Spleen (tissue), 11 donors: ENCODE results near the gene FAM83C. TPM values are rescaled to one million over a fixed set of nuclear protein-coding genes. Genes with fewer than 3 reads are reported as not detected.

Source experiments
- DNase-seq: peaks from one replicate; pipeline ENCODE4 v3.0.0-alpha.2; 2020
- H3K27ac ChIP-seq, 8 donors: fragments of 200-600 bp; sonication (generic) in 7 of 8; 1 replicate in 4 of 8; 2 replicates in 4 of 8; pipeline versions ENCODE4 v1.5.0 to v1.8.0; 2016 to 2021; ENCODE audit warnings: inconsistent platforms in 4 of 8, mild to moderate bottlenecking in 4 of 8, moderate library complexity in 1 of 8
- H3K27me3 ChIP-seq, 7 donors: fragments of 200-600 bp; sonication (generic) in 6 of 7; replicated peaks in 1 of 7; 1 replicate in 4 of 7; 2 replicates in 3 of 7; pipeline versions ENCODE4 v1.5.0 to v1.8.0; 2016 to 2021; ENCODE audit warnings: inconsistent platforms in 3 of 7, mild to moderate bottlenecking in 1 of 7
- H3K36me3 ChIP-seq, 6 donors: fragments of 200-600 bp; sonication (generic) in 5 of 6; 1 replicate in 4 of 6; 2 replicates in 2 of 6; pipeline versions ENCODE4 v1.5.0 to v1.8.0; 2016 to 2021; ENCODE audit warnings: inconsistent platforms in 2 of 6
- H3K4me1 ChIP-seq, 6 donors: fragments of 200-600 bp; sonication (generic) in 5 of 6; 1 replicate in 3 of 6; 2 replicates in 3 of 6; pipeline versions ENCODE4 v1.5.0 to v1.8.0; 2016 to 2021; ENCODE audit warnings: inconsistent platforms in 3 of 6
- H3K4me3 ChIP-seq, 8 donors: fragments of 200-600 bp; sonication (generic) in 7 of 8; 1 replicate in 4 of 8; 2 replicates in 4 of 8; pipeline versions ENCODE4 v1.5.0 to v1.8.0; 2016 to 2021; ENCODE audit warnings: inconsistent platforms in 4 of 8, mild to moderate bottlenecking in 4 of 8, moderate library complexity in 2 of 8
- H3K9me3 ChIP-seq, 8 donors: fragments of 200-600 bp; sonication (generic) in 7 of 8; 1 replicate in 4 of 8; 2 replicates in 4 of 8; pipeline versions ENCODE4 v1.5.0 to v1.8.0; 2016 to 2021; ENCODE audit warnings: inconsistent platforms in 4 of 8
- CTCF ChIP-seq, 11 experiments: fragments of 200-600 bp in 7 of 11; fragments of 450-650 bp in 4 of 11; sonication (generic) in 4 of 11; IDR thresholded peaks in 8 of 11; conservative IDR thresholded peaks in 3 of 11; 1 replicate in 7 of 11; 2 replicates in 4 of 11; pipeline versions ENCODE4 v1.4.0 to v1.8.0; 2016 to 2021; ENCODE audit warnings: antibody characterized with exemption in 11 of 11, inconsistent platforms in 4 of 11, mild to moderate bottlenecking in 1 of 11
- POLR2A ChIP-seq, 3 donors: fragments of 450-650 bp; IDR thresholded peaks; one replicate each; pipeline ENCODE4 v1.5.1; 2017; ENCODE audit warnings: antibody characterized with exemption in 3 of 3, mild to moderate bottlenecking in 1 of 3
- POLR2AphosphoS5 ChIP-seq, 3 donors: sonication (generic); formaldehyde crosslinking; IDR thresholded peaks; one replicate each; pipeline ENCODE4 v1.5.1; 2017; ENCODE audit warnings: antibody characterized with exemption in 3 of 3
- WGBS, 5 donors: extraction: QIAGEN DNeasy Blood & Tissue Kit in 3 of 5; methylation state at CpG; one replicate each; pipeline versions ENCODE4 v1.1.5 to v1.1.7; 2013 to 2018; 5-methylcytosine and 5-hydroxymethylcytosine counted together
- intact Hi-C: fragments of 100-400 bp; cut with DNase I; formaldehyde crosslinking; loops from one replicate; pipeline ENCODE4 v1.15.0; 2023; ENCODE audit warnings: low total_unique reads
- polyA plus RNA-seq, 3 donors: library from polyadenylated mRNA; stranded (reverse); fragments of 200-250 nt; gene quantifications; one replicate each; pipeline ENCODE4 v1.2.1, GENCODE V29; 2013
- total RNA-seq, 7 donors: library from RNA; depleted of rRNA in 3 of 7; stranded (reverse); fragments of >200 nt in 3 of 7; fragmentation: NEBNext Ultra II Directional in 4 of 7; extraction: Animal tissue kit (Norgen Biotek cat#: 25700) in 4 of 7; gene quantifications; one replicate each; pipeline versions ENCODE4 v1.1.0 to v1.2.1, GENCODE V29; 2016 to 2021
- donor health status: healthy with polysubstance abuse.
- donor health status: DM: no; HTN: no; CAD: no; lungs with moderate emphysema.
- donor health status: DM: no; HTN: no; CAD: no.
- donor health status: Bipolar disorder and iron deficiency.
- donor health status: healthy.
- donor health status: DM: no; HTN: no; CAD: no.
- donor health status: DM: yes; HTN: yes; CAD: no.

Gene FAM83C
- total and polyA plus RNA-seq, 10 donors, result not detected

GRCh38 chr20:35303382-35303734 lies 11.1 kb upstream of the FAM83C start:
- DNase-seq, result no peak
- 71 to 86% (median 80%) methylated on average over 11 of the region's 11 CpGs for WGBS, 5 donors
- Histone ChIP-seq H3K4me3 (no peak overlapping the region), H3K27me3 (no peaks in the 10 kb centered on the region), H3K27ac (no peak overlapping the region), H3K36me3 (peaks cover 0 to 45% (median 4%) of the 10 kb centered on the region in 6 donors), H3K4me1 (peaks cover 0 to 13% (median 7%) of the 10 kb centered on the region in 6 donors), H3K9me3 (no peaks in the 10 kb centered on the region)
- intact Hi-C loops, result loop anchor here (5.0 kb wide), 1 partner anchor 144 kb away; no protein-coding TSS in a partner anchor
- TF ChIP-seq CTCF (IDR thresholded peaks at IDR 0.05 in 8 of 11, conservative IDR thresholded peaks at IDR 0.05 in 3 of 11), result no peak
- no peak for TF ChIP-seq POLR2A (IDR thresholded peaks at IDR 0.05)
- no peak for TF ChIP-seq POLR2AphosphoS5 (IDR thresholded peaks at IDR 0.05)

DNA sequence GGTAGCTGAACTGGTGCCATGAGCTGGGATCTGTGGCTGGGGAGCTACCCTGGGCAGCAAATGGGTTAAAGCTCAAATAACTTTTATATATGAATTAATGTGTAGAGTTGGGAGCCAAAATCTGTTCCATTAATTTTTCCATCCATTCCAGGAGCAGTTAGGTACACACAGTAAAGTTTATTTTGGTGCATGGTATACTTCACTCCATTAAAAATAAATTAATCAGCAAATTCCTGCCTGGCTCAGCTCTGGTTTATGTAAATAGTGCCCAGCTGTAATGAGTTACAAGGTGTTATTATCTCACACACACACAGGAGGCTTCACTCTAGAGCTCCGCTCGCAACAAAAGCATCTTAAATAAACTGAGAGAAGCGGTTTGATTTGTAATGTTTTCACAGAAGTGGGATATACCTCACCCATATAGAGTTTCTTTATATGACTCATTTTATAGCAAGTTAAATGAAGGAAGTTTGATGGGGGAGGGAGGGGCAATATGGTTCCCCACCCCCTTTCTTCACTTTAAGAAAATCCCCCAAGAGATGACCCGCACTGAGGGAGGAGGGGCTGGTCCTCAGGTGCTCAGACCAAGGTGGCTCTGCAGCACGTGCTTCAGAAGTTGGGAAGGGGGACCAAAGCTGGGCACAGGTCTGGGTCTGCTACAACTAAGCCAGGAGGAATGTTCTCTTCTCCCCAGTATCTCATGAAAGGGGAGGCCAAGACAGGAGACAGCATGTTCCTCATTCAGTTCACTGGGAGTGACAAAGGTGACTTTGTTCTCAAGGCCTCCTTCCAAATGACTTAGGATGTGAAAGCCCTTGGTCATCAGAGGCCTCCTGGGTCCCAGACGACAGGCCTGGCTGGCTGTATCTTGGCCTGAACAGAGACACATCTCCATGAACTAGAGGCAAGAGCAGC lies 10.5 kb upstream of the FAM83C start:
- H3K4me1 ChIP-seq, result peaks cover 0 to 13% (median 7%) of the 10 kb centered on the region in 6 donors
- H3K27me3 ChIP-seq, result no peaks in the 10 kb centered on the region
- no peaks in the 10 kb centered on the region for H3K9me3 ChIP-seq
- no peak overlapping the region for H3K27ac ChIP-seq
- TF ChIP-seq CTCF (IDR thresholded peaks at IDR 0.05 in 8 of 11, conservative IDR thresholded peaks at IDR 0.05 in 3 of 11), result no peak
- TF ChIP-seq POLR2A (IDR thresholded peaks at IDR 0.05), result no peak
- no peak for TF ChIP-seq POLR2AphosphoS5 (IDR thresholded peaks at IDR 0.05)
- intact Hi-C loops, result loop anchor here (5.0 kb wide), 1 partner anchor 145 kb away; no protein-coding TSS in a partner anchor
- WGBS, 5 donors, result 86 to 94% (median 90%) methylated on average over 6 of the region's 6 CpGs
- peaks cover 0 to 40% (median 4%) of the 10 kb centered on the region in 6 donors for H3K36me3 ChIP-seq
- H3K4me3 ChIP-seq, result no peak overlapping the region
- DNase-seq, result no peak

GRCh38 chr20:35301426-35301825 lies 9.2 kb upstream of the FAM83C start:
- TF ChIP-seq POLR2AphosphoS5 (IDR thresholded peaks at IDR 0.05) (no peak), POLR2A (IDR thresholded peaks at IDR 0.05) (no peak)
- 86 to 95% (median 92%) methylated on average over 2 of the region's 2 CpGs for WGBS, 5 donors
- Histone ChIP-seq H3K27me3 (peaks cover 0 to 8% (median 0%) of the 10 kb centered on the region in 7 donors), H3K4me1 (peaks cover 0 to 10% (median 7%) of the 10 kb centered on the region in 6 donors), H3K36me3 (peaks cover 0 to 35% (median 3%) of the 10 kb centered on the region in 6 donors), H3K27ac (no peak overlapping the region), H3K9me3 (no peaks in the 10 kb centered on the region), H3K4me3 (no peak overlapping the region)
- intact Hi-C loops, result loop anchor here (5.0 kb wide), 1 partner anchor 146 kb away; no protein-coding TSS in a partner anchor
- no peak for DNase-seq

- no peak overlapping the region for H3K4me3 ChIP-seq
- H3K9me3 ChIP-seq, result no peaks in the 10 kb centered on the region
- no peak overlapping the region for H3K27ac ChIP-seq
- peaks cover 3 to 16% (median 7%) of the 10 kb centered on the region in 6 donors for H3K4me1 ChIP-seq
- H3K27me3 ChIP-seq, result peaks cover 0 to 12% (median 0%) of the 10 kb centered on the region in 7 donors
- intact Hi-C loops, result loop anchor here (5.0 kb wide), 1 partner anchor 147 kb away; no protein-coding TSS in a partner anchor
- H3K36me3 ChIP-seq, result peaks cover 0 to 27% (median 0%) of the 10 kb centered on the region in 6 donors
- 85 to 89% (median 87%) methylated on average over 4 of the region's 4 CpGs for WGBS, 5 donors
- TF ChIP-seq POLR2A (IDR thresholded peaks at IDR 0.05) (no peak), POLR2AphosphoS5 (IDR thresholded peaks at IDR 0.05) (no peak), CTCF (IDR thresholded peaks at IDR 0.05 in 8 of 11, conservative IDR thresholded peaks at IDR 0.05 in 3 of 11) (no peak)
- DNase-seq, result no peak
These were observed 8.4 kb upstream of the FAM83C start for GRCh38 chr20:35300469-35301262.
